ENCODE measurements around the gene EML5. TPM values are rescaled to one million over a fixed set of nuclear protein-coding genes. Genes with fewer than 3 reads are reported as not detected.

EML5 gene
- total and polyA plus RNA-seq, 2 of the 13 experiments (the other 11 are each of a cell fraction or from before 2014, with no cell fraction given): 0.11 TPM; not detected in 1

GRCh38 chr14:88562831-88563686 is 229.7 kb downstream of the EML5 start, which contains the start of gene ZC3H14 (continued):
- TF ChIP-seq ZNF710 (CRISPR knock-in tag; IDR thresholded peaks at IDR 0.05; ENCODE audit: borderline replicate concordance) (peak; percentile 87), ZNF841 (CRISPR knock-in tag; IDR thresholded peaks at IDR 0.05; ENCODE audit: borderline replicate concordance) (peak; percentile 79; the same call in 1 of the 2 replicates), GFI1 (CRISPR knock-in tag; IDR thresholded peaks at IDR 0.05; ENCODE audit: borderline replicate concordance) (no peak; the same call in 1 of the 2 replicates), ZNF570 (CRISPR knock-in tag; IDR thresholded peaks at IDR 0.05; ENCODE audit: borderline replicate concordance) (no peak; the same call in 1 of the 2 replicates), HMG20A (CRISPR knock-in tag; IDR thresholded peaks at IDR 0.05; ENCODE audit: borderline replicate concordance) (no peak), CC2D1A (CRISPR knock-in tag; IDR thresholded peaks at IDR 0.05) (no peak), ZNF891 (CRISPR knock-in tag; IDR thresholded peaks at IDR 0.05) (peak; percentile 93), CCAR2 (optimal IDR thresholded peaks at IDR 0.05; ENCODE audit: low read depth, low read length) (no peak), ZNF713 (CRISPR knock-in tag; IDR thresholded peaks at IDR 0.05) (0 out of 2 replicates have a peak, but pooled peaks have one; percentile 79), ZNF878 (CRISPR knock-in tag; IDR thresholded peaks at IDR 0.05) (no peak), ZFP91 (CRISPR knock-in tag; IDR thresholded peaks at IDR 0.05; ENCODE audit: borderline replicate concordance) (peak; percentile 90; the same call in 1 of the 2 replicates), ZC3H13 (CRISPR knock-in tag; IDR thresholded peaks at IDR 0.05) (peak; percentile 96), IRX3 (CRISPR knock-in tag; IDR thresholded peaks at IDR 0.05; ENCODE audit: borderline replicate concordance, low read depth) (0 out of 2 replicates have a peak, but pooled peaks have one; percentile 38), SOX6 (IDR thresholded peaks at IDR 0.05) (no peak), SOX6 (CRISPR knock-in tag; IDR thresholded peaks at IDR 0.05) (peak; percentile 74), ZNF446 (CRISPR knock-in tag; IDR thresholded peaks at IDR 0.05) (peak; percentile 70; the same call in 1 of the 2 replicates), ZBTB7B (CRISPR knock-in tag; IDR thresholded peaks at IDR 0.05) (peak; percentile 61), HNRNPLL (IDR thresholded peaks at IDR 0.05; ENCODE audit: low read depth, low read length, poor library complexity, severe bottlenecking) (peak; percentile 99), TEAD2 (CRISPR knock-in tag; IDR thresholded peaks at IDR 0.05) (no peak)
- TF ChIP-seq, protein P1, sequence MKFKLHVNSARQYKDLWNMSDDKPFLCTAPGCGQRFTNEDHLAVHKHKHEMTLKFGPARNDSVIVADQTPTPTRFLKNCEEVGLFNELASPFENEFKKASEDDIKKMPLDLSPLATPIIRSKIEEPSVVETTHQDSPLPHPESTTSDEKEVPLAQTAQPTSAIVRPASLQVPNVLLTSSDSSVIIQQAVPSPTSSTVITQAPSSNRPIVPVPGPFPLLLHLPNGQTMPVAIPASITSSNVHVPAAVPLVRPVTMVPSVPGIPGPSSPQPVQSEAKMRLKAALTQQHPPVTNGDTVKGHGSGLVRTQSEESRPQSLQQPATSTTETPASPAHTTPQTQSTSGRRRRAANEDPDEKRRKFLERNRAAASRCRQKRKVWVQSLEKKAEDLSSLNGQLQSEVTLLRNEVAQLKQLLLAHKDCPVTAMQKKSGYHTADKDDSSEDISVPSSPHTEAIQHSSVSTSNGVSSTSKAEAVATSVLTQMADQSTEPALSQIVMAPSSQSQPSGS (CRISPR knock-in tag; IDR thresholded peaks at IDR 0.05): peak; percentile 64; the same call in 1 of the 2 replicates
- TF ChIP-seq, protein P2, sequence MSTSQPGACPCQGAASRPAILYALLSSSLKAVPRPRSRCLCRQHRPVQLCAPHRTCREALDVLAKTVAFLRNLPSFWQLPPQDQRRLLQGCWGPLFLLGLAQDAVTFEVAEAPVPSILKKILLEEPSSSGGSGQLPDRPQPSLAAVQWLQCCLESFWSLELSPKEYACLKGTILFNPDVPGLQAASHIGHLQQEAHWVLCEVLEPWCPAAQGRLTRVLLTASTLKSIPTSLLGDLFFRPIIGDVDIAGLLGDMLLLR (CRISPR knock-in tag; IDR thresholded peaks at IDR 0.05): peak; percentile 91
